Measurements from ENCODE around the gene LMTK2.

LMTK2 gene

GRCh38 chr7:98142658-98143057 lies 36.0 kb downstream of the LMTK2 start:
- DNase-seq (ENCODE audit: low spot score), result no peak
- no peak for TF ChIP-seq CTCF (IDR thresholded peaks at IDR 0.05; ENCODE audit: borderline replicate concordance, control extremely low read depth, extremely low read depth, insufficient read depth, missing control alignments)
- in situ Hi-C loops (cut with MboI; ENCODE audit: low sequenced_read_pairs, unreplicated experiment), result no loop called here

- no peak for DNase-seq (ENCODE audit: low spot score)
- TF ChIP-seq CTCF (IDR thresholded peaks at IDR 0.05; ENCODE audit: borderline replicate concordance, control extremely low read depth, extremely low read depth, insufficient read depth, missing control alignments), result no peak
- in situ Hi-C loops (cut with MboI; ENCODE audit: low sequenced_read_pairs, unreplicated experiment), result no loop called here
Observed at GRCh38 chr7:98148607-98149006, 41.9 kb downstream of the LMTK2 start.

- DNase-seq (ENCODE audit: low spot score), result no peak
- no peak for TF ChIP-seq CTCF (IDR thresholded peaks at IDR 0.05; ENCODE audit: borderline replicate concordance, control extremely low read depth, extremely low read depth, insufficient read depth, missing control alignments)
- in situ Hi-C loops (cut with MboI; ENCODE audit: low sequenced_read_pairs, unreplicated experiment), result no loop called here
Observed at GRCh38 chr7:98149116-98149692, 42.5 kb downstream of the LMTK2 start.

- TF ChIP-seq CTCF (IDR thresholded peaks at IDR 0.05; ENCODE audit: borderline replicate concordance, control extremely low read depth, extremely low read depth, insufficient read depth, missing control alignments), result no peak
- in situ Hi-C loops (cut with MboI; ENCODE audit: low sequenced_read_pairs, unreplicated experiment), result loop anchor here (10.0 kb wide), 1 partner anchor 127 kb away; no protein-coding TSS in a partner anchor
- DNase-seq (ENCODE audit: low spot score), result no peak
Observed at GRCh38 chr7:98151884-98152283, 45.2 kb downstream of the LMTK2 start.

- no peak for TF ChIP-seq CTCF (IDR thresholded peaks at IDR 0.05; ENCODE audit: borderline replicate concordance, control extremely low read depth, extremely low read depth, insufficient read depth, missing control alignments)
- no peak for DNase-seq (ENCODE audit: low spot score)
- in situ Hi-C loops (cut with MboI; ENCODE audit: low sequenced_read_pairs, unreplicated experiment), result loop anchor here (10.0 kb wide), 1 partner anchor 132 kb away; no protein-coding TSS in a partner anchor
Observed at GRCh38 chr7:98156700-98157099, 50.0 kb downstream of the LMTK2 start.

- DNase-seq (ENCODE audit: low spot score), result no peak
- no peak for TF ChIP-seq CTCF (IDR thresholded peaks at IDR 0.05; ENCODE audit: borderline replicate concordance, control extremely low read depth, extremely low read depth, insufficient read depth, missing control alignments)
- in situ Hi-C loops (cut with MboI; ENCODE audit: low sequenced_read_pairs, unreplicated experiment), result loop anchor here (10.0 kb wide), 1 partner anchor 133 kb away; no protein-coding TSS in a partner anchor
Observed at GRCh38 chr7:98157761-98158160, 51.1 kb downstream of the LMTK2 start.
